Neural cell (in vitro differentiated cells): ENCODE results near the gene ASCL4. TPM values are rescaled to one million over a fixed set of nuclear protein-coding genes. Genes with fewer than 3 reads are reported as not detected.

Experiments used
- H2AFZ ChIP-seq: fragments of 200-600, 300-800 bp; sonication (generic), shearing (Covaris generic); 2 replicates; pipeline ENCODE4 v1.6.0; 2014; ENCODE audit warnings: low read depth, mild to moderate bottlenecking, antibody characterized with exemption, low read length, moderate library complexity
- H3F3A ChIP-seq: fragments of 200-600 bp; shearing (Covaris generic); 2 replicates; pipeline ENCODE4 v1.6.1; 2016; ENCODE audit warnings: mild to moderate bottlenecking, moderate library complexity, mixed read lengths, antibody characterized with exemption, low read length; ENCODE audit not compliant: insufficient read depth, poor library complexity, severe bottlenecking
- H3K27ac ChIP-seq: fragments of 200-600, 300-800 bp; sonication (generic), shearing (Covaris generic); 2 replicates; pipeline ENCODE4 v1.5.1; 2014; ENCODE audit warnings: mild to moderate bottlenecking, low read length, moderate library complexity
- H3K27me3 ChIP-seq: fragments of 300-800, 200-600 bp; sonication (generic), shearing (Covaris generic); 2 replicates; pipeline ENCODE4 v1.6.0; 2014; ENCODE audit warnings: mild to moderate bottlenecking, low read depth, low read length, moderate library complexity; ENCODE audit not compliant: insufficient read depth
- H3K36me3 ChIP-seq: fragments of 300-800, 200-600 bp; sonication (generic), shearing (Covaris generic); 2 replicates; pipeline ENCODE4 v1.5.1; 2014; ENCODE audit warnings: mild to moderate bottlenecking, antibody characterized with exemption, low read length, moderate library complexity; ENCODE audit not compliant: insufficient read depth
- H3K4me2 ChIP-seq: fragments of 300-800, 200-600 bp; sonication (generic), shearing (Covaris generic); 2 replicates; pipeline ENCODE4 v1.6.0; 2014; ENCODE audit warnings: mild to moderate bottlenecking, low read length
- H3K4me3 ChIP-seq: fragments of 300-800, 200-600 bp; sonication (generic), shearing (Covaris generic); 2 replicates; pipeline ENCODE4 v1.5.1; 2014; ENCODE audit warnings: mild to moderate bottlenecking, low read length, moderate library complexity
- H3K79me2 ChIP-seq: fragments of 200-600 bp; shearing (Covaris generic); replicated peaks from 2 replicates; pipeline ENCODE4 v1.6.0; 2014; ENCODE audit warnings: mild to moderate bottlenecking, low read length, moderate library complexity; ENCODE audit not compliant: insufficient read depth
- H3K9ac ChIP-seq: fragments of 300-800, 200-600 bp; sonication (generic), shearing (Covaris generic); 2 replicates; pipeline ENCODE4 v1.6.1; 2016; ENCODE audit warnings: mild to moderate bottlenecking, low read length, mixed read lengths
- H3K9me2 ChIP-seq: fragments of 200-600 bp; shearing (Covaris generic); 2 replicates; pipeline ENCODE4 v1.6.1; 2016; ENCODE audit warnings: mild to moderate bottlenecking, low read length, mixed read lengths; ENCODE audit not compliant: insufficient read depth
- H3K9me3 ChIP-seq: fragments of 200-600, 300-800 bp; sonication (generic), shearing (Covaris generic); 2 replicates; pipeline ENCODE4 v1.6.1; 2016; ENCODE audit warnings: mild to moderate bottlenecking, mixed run types, low read length, moderate library complexity, mixed read lengths
- H4K20me1 ChIP-seq: fragments of 200-600 bp; shearing (Covaris generic); 2 replicates; pipeline ENCODE4 v1.6.1; 2016; ENCODE audit warnings: mild to moderate bottlenecking, mixed run types; ENCODE audit not compliant: insufficient read depth
- EP300 ChIP-seq: fragments of 450-650 bp; conservative IDR thresholded peaks from 2 replicates; pipeline ENCODE4 v1.6.1; 2014; ENCODE audit warnings: antibody characterized with exemption, mild to moderate bottlenecking, moderate library complexity; ENCODE audit not compliant: poor library complexity, severe bottlenecking
- EZH2 ChIP-seq: fragments of 200-600, 300-800 bp; shearing (Covaris generic), sonication (generic); IDR thresholded peaks from 2 replicates; pipeline ENCODE4 v1.6.1; 2014; ENCODE audit warnings: antibody characterized with exemption, low read length, borderline replicate concordance, mild to moderate bottlenecking; ENCODE audit not compliant: insufficient read depth, poor library complexity, severe bottlenecking
- MXI1 ChIP-seq: fragments of 450-650 bp; conservative IDR thresholded peaks from 2 replicates; pipeline ENCODE4 v1.6.1; 2014; ENCODE audit warnings: antibody characterized with exemption, mild to moderate bottlenecking; ENCODE audit not compliant: poor library complexity, severe bottlenecking
- POLR2AphosphoS5 ChIP-seq: IDR thresholded peaks from 2 replicates; pipeline ENCODE4 v1.6.1; 2012
- RAD21 ChIP-seq: fragments of 450-650 bp; conservative IDR thresholded peaks from 2 replicates; pipeline ENCODE4 v1.6.1; 2014; ENCODE audit warnings: antibody characterized with exemption, mild to moderate bottlenecking, moderate library complexity
- SMC3 ChIP-seq: fragments of 450-650 bp; conservative IDR thresholded peaks from 2 replicates; pipeline ENCODE4 v1.6.1; 2014; ENCODE audit warnings: antibody characterized with exemption, mild to moderate bottlenecking, moderate library complexity; ENCODE audit not compliant: poor library complexity
- TAF1 ChIP-seq: IDR thresholded peaks from 2 replicates; pipeline ENCODE4 v1.6.1; 2012; ENCODE audit warnings: low read depth
- polyA plus RNA-seq: library from polyadenylated mRNA; depleted of rRNA; stranded (reverse); fragments of >200 nt; gene quantifications from 2 replicates; pipeline ENCODE4 v1.2.3, GENCODE V29; 2014
- TF ChIP-seq, protein P1 (sequence below): IDR thresholded peaks from 2 replicates; pipeline ENCODE4 v1.6.1; 2012; ENCODE audit warnings: borderline replicate concordance
- TF ChIP-seq, protein P2 (sequence below): fragments of 450-650 bp; IDR thresholded peaks from 2 replicates; pipeline ENCODE4 v1.5.1; 2014; ENCODE audit warnings: antibody characterized with exemption, mild to moderate bottlenecking, moderate library complexity; ENCODE audit not compliant: poor library complexity, severe bottlenecking

ASCL4 gene
- polyA plus RNA-seq, 1 donor from 2014 or later = not detected

DNA sequence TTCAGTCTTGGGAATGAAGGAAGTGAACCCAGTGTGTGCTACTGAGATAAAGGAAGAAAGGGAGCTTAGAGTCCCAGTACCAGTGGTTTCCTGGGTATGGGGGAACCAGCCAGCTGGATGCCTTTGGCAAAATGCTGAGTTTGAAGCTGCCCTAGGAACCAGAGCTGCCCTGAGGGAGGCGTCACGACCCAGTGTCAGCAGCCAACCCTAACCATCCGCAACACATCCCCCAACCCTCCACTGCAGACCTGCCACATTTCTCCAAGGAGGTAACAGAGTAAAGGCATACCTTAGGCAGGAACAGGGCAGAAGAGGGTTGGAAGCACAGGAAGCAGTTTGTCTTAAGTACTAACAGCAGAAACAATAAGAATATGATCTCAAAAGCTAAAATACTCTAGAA lies 42.1 kb upstream of the ASCL4 start:
- H3K36me3 ChIP-seq = peaks cover 6% of the 10 kb centered on the region

GRCh38 chr12:107734139-107734538 lies 40.4 kb upstream of the ASCL4 start:
- Histone ChIP-seq H3K4me3 (no peak overlapping the region), H3K36me3 (peaks cover 13% of the 10 kb centered on the region)
- no peak for TF ChIP-seq RAD21

More for the DNA sequence above, 42.1 kb upstream of the ASCL4 start:
- Histone ChIP-seq H3K9ac (no peak overlapping the region), H3K9me3 (no peaks in the 10 kb centered on the region), H3K79me2 (no peaks in the 10 kb centered on the region), H3K9me2 (no peaks in the 10 kb centered on the region), H4K20me1 (no peaks in the 10 kb centered on the region), H3K4me3 (no peak overlapping the region), H3F3A (no peaks in the 10 kb centered on the region), H3K4me2 (no peak overlapping the region), H2AFZ (no peak overlapping the region), H3K27ac (no peak overlapping the region), H3K27me3 (no peaks in the 10 kb centered on the region)
- TF ChIP-seq, protein P1, sequence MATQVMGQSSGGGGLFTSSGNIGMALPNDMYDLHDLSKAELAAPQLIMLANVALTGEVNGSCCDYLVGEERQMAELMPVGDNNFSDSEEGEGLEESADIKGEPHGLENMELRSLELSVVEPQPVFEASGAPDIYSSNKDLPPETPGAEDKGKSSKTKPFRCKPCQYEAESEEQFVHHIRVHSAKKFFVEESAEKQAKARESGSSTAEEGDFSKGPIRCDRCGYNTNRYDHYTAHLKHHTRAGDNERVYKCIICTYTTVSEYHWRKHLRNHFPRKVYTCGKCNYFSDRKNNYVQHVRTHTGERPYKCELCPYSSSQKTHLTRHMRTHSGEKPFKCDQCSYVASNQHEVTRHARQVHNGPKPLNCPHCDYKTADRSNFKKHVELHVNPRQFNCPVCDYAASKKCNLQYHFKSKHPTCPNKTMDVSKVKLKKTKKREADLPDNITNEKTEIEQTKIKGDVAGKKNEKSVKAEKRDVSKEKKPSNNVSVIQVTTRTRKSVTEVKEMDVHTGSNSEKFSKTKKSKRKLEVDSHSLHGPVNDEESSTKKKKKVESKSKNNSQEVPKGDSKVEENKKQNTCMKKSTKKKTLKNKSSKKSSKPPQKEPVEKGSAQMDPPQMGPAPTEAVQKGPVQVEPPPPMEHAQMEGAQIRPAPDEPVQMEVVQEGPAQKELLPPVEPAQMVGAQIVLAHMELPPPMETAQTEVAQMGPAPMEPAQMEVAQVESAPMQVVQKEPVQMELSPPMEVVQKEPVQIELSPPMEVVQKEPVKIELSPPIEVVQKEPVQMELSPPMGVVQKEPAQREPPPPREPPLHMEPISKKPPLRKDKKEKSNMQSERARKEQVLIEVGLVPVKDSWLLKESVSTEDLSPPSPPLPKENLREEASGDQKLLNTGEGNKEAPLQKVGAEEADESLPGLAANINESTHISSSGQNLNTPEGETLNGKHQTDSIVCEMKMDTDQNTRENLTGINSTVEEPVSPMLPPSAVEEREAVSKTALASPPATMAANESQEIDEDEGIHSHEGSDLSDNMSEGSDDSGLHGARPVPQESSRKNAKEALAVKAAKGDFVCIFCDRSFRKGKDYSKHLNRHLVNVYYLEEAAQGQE = no peak
- TF ChIP-seq, protein P2, sequence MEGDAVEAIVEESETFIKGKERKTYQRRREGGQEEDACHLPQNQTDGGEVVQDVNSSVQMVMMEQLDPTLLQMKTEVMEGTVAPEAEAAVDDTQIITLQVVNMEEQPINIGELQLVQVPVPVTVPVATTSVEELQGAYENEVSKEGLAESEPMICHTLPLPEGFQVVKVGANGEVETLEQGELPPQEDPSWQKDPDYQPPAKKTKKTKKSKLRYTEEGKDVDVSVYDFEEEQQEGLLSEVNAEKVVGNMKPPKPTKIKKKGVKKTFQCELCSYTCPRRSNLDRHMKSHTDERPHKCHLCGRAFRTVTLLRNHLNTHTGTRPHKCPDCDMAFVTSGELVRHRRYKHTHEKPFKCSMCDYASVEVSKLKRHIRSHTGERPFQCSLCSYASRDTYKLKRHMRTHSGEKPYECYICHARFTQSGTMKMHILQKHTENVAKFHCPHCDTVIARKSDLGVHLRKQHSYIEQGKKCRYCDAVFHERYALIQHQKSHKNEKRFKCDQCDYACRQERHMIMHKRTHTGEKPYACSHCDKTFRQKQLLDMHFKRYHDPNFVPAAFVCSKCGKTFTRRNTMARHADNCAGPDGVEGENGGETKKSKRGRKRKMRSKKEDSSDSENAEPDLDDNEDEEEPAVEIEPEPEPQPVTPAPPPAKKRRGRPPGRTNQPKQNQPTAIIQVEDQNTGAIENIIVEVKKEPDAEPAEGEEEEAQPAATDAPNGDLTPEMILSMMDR = no peak
- TF ChIP-seq EZH2 (no peak), SMC3 (no peak), MXI1 (no peak), RAD21 (no peak), POLR2AphosphoS5 (no peak), TAF1 (no peak), EP300 (no peak)

GRCh38 chr12:107735763-107736162 lies 38.7 kb upstream of the ASCL4 start:
- Histone ChIP-seq H3K4me2 (no peak overlapping the region), H3K4me3 (no peak overlapping the region), H4K20me1 (no peaks in the 10 kb centered on the region), H3K27me3 (no peaks in the 10 kb centered on the region), H3F3A (no peaks in the 10 kb centered on the region), H3K79me2 (no peaks in the 10 kb centered on the region), H2AFZ (no peak overlapping the region), H3K9me2 (no peaks in the 10 kb centered on the region), H3K27ac (no peak overlapping the region), H3K9me3 (no peaks in the 10 kb centered on the region), H3K9ac (no peak overlapping the region), H3K36me3 (peaks cover 17% of the 10 kb centered on the region)
- TF ChIP-seq RAD21 (no peak), SMC3 (no peak), MXI1 (no peak), POLR2AphosphoS5 (no peak), EZH2 (no peak), TAF1 (no peak), EP300 (no peak)
- TF ChIP-seq, protein P1 = no peak
- TF ChIP-seq, protein P2 = no peak

More at GRCh38 chr12:107734139-107734538, 40.4 kb upstream of the ASCL4 start:
- H3K4me2 ChIP-seq = no peak overlapping the region
- no peaks in the 10 kb centered on the region for H4K20me1 ChIP-seq
- no peak overlapping the region for H2AFZ ChIP-seq
- H3K9ac ChIP-seq = no peak overlapping the region
- H3K9me2 ChIP-seq = no peaks in the 10 kb centered on the region
- H3K79me2 ChIP-seq = no peaks in the 10 kb centered on the region
- no peaks in the 10 kb centered on the region for H3K27me3 ChIP-seq
- H3F3A ChIP-seq = no peaks in the 10 kb centered on the region
- no peak overlapping the region for H3K27ac ChIP-seq
- H3K9me3 ChIP-seq = no peaks in the 10 kb centered on the region
